HG02798 (cell line): ENCODE data around the gene DCST1.
"Not testable (repeated sequence)": the region's sequence is repeated elsewhere in the genome, so short reads cannot be mapped to it uniquely, and the experiment has no call there.

Source experiments
- ATAC-seq: cut with Tn5 transposase; IDR thresholded peaks from one replicate; pipeline ENCODE4 v1.9.1; 2021; ENCODE audit warnings: mild to moderate bottlenecking; ENCODE audit not compliant: unreplicated experiment, poor library complexity

Gene DCST1, protein sequence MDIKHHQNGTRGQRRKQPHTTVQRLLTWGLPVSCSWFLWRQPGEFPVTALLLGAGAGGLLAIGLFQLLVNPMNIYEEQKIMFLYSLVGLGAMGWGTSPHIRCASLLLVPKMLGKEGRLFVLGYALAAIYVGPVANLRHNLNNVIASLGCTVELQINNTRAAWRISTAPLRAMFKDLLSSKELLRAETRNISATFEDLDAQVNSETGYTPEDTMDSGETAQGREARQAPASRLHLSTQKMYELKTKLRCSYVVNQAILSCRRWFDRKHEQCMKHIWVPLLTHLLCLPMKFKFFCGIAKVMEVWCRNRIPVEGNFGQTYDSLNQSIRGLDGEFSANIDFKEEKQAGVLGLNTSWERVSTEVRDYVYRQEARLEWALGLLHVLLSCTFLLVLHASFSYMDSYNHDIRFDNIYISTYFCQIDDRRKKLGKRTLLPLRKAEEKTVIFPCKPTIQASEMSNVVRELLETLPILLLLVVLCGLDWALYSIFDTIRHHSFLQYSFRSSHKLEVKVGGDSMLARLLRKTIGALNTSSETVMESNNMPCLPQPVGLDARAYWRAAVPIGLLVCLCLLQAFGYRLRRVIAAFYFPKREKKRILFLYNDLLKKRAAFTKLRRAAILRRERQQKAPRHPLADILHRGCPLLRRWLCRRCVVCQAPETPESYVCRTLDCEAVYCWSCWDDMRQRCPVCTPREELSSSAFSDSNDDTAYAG

DNA sequence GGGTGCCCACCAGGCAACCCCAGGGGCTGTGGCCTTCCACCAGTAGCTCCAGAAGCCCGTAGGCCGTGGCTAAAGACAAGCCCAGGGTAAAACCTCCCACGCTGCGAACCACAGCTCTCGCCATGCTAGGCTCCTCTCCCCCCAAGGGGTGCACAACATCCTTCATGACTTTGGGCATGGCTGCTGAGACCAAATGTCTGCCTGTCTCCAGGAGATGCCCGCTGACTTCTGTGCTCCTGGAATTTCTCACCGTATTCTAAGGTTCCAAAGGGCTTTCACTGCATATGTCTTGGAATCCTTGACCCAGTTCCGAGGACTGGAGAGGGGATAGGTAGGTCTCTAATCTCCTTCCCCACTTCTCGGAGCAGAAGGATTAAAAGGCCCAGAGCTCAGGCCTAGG is at the start of gene DCST1, which contains the start of gene DCST2:
TSS of gene DCST1 (plus strand) at position 301 of the 400 bp plus-strand sequence. CDS start 213 bp downstream, outside the sequence.
TSS of gene DCST2 (minus strand) at position 258 of the 400 bp plus-strand sequence. CDS start at position 178, 80 bp downstream.
- no peak for ATAC-seq

DNA sequence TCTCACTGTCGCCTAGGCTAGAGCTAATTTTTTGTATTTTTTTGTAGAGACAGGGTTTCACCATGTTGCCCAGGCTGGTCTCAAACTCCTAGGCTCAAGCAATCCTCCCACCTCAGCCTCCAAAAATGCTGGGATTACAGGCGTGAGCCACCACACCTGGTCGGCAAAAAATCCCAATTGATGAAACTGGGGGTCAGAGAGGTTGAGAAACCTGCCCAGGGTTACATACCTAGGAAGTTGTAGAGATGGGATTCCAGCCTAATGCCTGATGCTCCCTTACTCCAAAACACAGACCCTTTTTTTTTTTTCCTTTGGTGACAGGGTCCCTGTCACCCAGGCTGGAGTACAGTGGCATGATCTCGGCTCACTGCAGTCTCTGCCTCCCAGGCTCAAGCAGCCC is 46.9 kb upstream of the DCST1 start:
- not testable (repeated sequence) for ATAC-seq

DNA sequence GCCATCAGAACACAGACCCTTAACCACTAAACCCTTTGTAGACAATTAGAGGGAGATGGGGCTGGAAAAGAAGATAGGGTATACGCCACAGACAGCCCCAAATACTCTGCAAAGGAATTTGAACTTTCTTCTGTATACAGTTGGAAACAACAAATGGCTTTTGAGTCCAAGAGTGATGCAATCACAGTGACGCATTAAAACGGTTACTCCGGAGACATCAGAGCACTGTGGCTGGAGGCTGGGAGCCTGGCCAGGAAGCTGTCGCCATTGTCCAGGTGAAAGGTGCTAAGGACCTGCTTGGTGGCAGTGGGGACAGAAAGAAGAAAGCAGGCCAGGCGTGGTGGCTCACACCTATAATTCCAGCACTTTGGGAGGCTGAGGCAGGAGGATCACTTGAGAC is 46.3 kb upstream of the DCST1 start:
- ATAC-seq: no peak

DNA sequence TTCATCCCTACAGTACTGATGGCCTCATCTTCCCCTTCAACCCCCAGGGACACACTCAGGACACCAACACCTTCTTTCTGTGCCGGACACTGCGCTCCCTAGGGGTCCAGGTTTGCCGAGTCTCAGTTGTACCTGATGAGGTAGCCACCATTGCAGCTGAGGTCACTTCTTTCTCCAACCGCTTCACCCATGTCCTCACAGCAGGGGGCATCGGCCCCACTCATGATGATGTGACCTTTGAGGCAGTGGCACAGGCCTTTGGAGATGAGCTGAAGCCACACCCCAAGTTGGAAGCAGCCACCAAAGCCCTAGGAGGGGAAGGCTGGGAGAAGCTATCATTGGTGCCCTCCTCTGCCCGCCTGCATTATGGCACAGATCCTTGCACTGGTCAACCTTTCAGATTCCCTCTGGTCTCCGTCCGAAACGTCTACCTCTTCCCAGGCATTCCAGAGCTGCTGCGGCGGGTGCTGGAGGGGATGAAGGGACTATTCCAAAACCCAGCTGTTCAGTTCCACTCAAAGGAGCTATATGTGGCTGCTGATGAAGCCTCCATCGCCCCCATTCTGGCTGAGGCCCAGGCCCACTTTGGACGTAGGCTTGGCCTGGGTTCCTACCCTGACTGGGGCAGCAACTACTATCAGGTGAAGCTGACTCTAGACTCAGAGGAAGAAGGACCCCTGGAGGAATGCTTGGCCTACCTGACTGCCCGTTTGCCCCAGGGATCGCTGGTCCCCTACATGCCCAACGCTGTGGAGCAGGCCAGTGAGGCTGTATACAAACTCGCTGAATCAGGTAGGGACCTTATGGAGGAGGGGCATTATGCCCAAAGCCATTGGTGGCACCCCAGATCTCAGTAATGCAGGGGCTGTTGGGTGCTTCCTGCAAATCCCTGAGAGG is 45.3 kb upstream of the DCST1 start:
- no peak for ATAC-seq

DNA sequence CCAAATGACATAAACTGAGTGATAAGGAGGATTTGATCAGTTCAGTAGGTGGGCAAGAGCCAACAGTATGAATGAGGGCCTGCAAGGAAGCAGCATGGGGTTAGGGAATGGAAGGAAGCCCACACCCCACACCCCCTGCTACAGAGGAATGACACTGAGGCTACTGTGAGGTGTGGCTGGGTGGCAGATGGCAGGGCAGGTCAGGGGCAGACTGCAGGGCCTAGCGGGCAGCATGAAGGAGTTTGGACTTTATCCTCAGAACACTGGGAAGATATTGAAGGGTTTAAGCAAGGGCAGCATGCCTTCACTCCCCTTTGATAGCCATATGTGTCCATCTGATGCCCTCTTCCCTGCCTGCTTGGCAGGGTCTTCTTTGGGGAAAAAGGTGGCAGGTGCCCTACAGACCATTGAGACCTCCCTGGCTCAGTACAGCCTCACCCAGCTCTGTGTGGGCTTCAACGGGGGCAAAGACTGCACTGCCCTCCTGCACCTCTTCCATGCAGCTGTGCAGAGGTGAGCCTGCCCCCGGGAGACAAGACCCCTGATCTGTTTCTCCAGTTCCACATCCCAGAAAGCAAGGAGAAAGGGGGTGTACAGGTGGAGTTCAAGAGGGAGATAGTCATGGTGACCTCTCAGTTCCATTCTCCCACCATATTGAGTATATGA is 44.3 kb upstream of the DCST1 start:
- ATAC-seq: no peak

DNA sequence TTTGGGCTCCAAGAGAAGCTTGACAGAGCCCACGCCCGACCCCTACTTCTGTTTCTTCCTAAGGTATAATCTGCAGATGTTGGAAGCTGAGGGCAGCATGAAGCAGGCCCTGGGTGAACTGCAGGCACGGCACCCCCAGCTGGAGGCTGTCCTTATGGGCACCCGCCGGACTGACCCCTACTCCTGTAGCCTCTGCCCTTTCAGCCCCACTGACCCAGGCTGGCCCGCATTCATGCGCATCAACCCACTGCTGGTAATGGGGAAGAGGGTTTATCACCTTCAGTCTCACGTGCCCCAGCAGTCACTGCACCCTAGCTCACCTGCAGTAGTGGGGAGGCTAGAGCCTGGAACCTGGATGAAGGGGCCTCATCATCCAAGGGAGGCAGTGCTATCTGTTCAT is 43.3 kb upstream of the DCST1 start:
- no peak for ATAC-seq

DNA sequence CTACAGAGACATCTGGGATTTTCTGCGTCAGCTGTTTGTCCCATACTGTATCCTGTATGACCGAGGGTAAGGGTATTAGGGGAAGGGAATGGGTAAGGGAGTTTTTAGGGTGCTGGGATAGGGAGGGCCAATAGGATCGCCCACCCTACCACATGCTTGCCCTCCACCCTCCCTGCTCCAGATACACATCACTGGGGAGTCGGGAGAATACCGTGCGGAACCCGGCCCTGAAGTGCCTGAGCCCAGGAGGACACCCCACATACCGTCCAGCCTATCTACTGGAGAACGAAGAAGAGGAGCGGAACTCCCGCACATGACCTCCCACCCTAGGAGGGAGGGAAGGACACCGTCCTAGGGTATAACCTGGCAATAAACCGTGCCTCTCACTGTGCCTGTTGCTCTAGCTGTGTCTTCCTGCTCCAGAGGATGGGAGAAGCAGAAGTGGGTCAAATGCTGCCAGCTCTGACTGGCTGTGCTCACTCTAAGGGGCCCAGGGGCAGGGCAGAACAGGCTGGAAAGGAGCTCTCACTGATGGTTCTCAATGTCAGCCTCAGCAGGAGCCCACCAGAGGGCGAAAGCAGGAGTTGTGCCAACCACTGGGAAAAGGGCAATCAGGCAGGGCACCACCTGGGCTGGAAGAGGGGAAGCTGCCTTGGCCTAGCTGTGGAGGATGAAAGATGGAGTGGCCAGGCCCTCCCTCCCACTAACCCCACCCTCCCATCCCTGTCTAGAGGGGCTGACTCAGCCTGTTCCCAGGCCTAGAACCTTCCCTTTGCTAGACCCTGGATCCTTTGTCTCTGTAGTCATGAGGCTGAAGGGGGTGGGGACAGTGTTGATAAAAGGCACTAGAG is 40.7 kb upstream of the DCST1 start:
- no peak for ATAC-seq

DNA sequence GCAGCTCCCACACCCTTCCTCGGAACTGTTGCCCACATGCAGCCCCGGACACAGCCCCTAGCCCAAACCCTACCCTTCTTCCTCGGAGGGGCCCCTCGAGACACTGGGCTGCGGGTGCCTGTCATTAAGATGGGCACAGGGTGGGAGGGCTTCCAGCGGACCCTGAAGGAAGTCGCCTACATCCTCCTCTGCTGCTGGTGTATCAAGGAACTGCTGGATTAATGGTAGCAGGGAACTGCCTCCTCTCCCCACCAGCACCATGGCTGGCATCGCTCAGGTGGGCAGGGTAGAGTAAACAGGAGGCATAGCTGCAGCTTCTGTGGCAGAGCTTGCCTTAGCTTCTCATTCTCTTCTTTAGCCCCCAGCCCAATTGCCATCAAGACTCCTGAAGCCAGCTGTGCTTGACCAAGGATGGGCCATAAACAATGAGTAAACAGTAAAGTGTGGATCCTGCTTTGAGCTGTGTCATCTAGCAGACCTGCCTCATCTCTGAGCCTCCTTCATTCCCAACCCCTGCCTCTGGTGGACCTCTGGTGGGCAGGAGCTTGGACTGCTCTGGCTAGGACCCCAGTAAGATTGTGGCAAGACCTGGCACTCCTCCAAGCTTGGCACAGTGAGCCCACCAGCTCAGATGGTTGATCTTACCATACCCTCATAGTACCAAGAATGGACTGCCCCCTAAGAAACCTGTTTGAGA is 39.9 kb upstream of the DCST1 start, which contains the start of gene LENEP:
TSS of gene LENEP (plus strand) at position 15 of the 697 bp plus-strand sequence. CDS start at position 37, 22 bp downstream.
- no peak for ATAC-seq

DNA sequence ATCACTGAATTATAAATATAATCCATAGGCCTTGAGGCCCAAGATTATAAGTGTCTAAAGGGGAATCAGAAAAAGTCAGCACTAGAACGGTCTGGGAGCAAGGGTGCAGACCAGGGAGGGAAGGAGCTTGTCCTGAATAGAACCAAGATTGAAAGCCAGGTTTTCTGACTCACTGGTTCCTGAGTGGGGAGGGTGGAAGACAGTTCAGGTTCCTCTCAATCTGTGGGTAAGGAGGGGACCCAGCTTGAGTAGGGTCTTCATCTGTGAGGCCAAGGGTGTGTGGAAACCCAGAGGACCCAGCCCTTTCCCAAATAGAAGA is 39.4 kb upstream of the DCST1 start:
- ATAC-seq: no peak

DNA sequence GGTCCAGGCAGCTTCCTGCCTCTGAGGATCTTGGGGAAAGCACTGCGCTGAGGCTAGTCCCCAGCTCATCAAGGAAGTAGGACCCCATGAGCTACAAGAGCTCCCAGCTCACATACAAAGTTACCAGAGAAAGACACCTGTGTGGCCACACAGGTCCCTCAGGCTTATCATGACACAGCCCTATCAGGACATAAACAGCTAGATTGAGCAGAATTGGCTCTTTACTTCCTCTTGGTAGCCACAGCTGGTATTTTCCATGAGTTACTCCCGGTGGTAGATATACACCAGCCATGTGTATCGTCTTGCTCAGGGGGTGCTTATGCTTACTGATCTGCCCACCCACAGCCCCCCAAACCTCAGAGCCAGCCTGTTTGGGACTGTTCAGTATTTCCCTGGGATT is 39.0 kb upstream of the DCST1 start:
- no peak for ATAC-seq

DNA sequence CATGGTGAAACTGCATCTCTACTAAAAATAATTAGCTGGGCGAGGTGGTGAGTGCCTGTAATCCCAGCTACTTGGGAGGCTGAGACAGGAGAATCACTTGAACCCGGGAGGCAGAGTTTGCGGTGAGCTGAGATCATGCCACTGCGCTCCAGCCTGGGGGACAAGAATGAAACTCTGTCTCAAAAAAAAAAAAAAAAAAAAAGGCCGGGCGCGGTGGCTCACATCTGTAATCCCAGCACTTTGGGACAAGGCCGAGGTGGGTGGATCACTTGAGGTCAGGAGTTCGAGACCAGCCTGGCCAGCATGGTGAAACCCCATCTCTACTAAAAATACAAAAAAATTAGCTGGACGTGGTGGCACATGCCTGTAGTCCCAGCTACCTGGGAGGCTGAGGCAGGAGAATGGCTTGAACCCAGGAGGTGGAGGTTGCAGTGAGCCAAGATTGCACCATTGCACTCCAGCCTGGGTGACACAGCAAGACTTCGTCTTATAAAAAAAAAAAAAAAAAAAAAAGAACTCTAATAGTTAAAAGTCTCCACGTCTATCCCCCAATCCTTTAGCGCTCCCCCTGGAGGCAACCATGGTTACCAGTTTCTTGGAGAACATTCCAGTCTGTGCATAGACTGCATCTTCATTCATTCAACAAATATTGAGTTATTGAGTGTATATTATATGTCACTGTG is 38.2 kb upstream of the DCST1 start:
- ATAC-seq: not testable (repeated sequence)

DNA sequence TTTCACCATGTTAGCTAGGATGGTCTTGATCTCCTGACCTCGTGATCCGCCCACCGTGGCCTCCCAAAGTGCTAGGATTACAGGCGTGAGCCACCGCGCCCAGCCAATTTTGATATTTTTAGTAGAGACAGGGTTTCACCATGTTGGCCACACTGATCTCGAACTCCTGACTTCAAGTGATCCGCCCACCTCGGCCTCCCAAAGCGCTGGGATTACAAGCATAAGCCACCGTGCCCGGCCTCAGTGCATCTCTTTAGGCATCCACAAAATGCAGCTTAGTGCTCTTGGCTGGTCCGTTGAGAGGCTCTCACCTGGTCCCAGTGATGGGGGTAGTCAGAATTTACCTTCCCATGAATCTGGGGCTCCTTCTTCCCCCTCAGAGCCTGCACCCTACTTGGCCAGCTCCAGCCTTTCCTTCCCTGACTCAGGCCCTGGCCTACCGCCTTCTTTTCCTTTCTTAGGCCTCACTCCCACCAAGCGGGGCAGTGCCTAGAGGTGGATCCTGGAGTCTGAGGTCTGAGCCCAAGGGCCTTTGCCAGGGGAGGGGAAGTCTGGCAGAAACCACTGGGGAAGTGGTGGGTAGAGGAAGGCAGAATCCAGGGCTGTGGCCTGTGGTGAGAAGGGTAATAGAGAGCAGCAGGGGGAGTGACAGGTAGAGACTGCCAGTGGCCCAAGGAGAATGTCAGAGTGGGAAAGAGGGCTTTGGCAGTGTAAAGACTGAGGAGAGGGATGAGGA is 36.5 kb upstream of the DCST1 start:
- ATAC-seq: no peak

DNA sequence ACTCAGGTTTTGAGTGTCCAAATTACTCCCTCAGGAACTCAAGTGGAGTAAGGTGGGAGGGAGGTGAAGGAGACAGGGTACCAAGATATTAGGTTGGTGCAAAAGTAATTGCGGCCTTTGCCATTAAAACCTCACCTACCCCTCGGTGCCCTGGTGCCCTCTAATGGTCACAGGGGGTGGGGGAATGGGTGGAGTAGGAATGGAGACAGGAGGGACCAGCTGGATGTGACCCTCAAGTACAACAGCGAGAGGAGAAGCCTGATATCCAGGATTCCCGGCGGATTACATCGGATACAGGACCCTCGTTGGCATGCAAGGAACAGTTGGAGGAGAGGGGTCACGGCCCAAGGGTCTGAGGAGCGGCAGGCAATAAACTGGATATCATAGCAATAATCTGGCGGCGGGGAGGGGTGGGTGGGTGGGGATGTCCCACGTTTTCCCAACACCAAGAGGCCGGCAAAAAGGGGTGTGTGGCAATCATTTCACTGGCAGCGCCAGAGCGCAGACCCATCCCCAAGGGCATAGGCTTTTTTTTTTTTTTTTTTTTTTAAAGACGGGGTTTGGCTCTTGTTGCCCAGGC is 35.3 kb upstream of the DCST1 start:
- ATAC-seq: no peak

DNA sequence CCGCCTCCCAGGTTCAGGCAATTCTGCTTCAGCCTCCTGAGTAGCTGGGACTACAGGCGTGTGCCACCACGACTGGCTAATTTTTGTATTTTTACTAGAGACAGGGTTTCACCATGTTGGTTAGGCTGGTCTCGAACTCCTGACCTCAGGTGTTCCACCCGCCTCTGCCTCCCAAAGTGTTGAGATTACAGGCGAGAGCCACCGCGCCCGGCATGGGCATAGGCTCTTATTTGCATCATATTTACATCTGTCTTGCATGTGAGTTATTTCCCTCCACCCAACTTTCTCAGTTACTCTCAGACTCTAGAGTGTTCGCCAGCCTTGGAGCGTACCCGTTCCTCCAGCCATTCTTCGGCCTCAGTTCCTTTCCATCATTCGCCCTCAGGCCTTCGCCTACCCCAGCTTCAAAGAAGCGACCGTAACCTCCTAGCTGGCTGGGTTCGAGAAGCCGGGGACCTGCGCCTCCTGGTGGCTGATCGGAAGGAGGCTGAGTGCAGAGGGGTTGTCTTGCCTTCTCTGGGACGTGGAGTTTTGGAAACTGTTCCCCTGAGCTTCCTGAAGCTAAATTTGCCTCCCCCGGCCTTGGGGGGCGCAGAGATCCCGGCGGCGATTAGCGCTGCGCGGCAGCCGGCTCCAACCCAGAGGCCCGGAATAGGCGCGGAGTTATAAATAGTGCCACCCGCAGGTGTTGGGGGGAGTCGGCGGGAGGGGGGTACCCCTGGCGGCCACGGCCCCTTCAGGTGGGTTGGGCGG is 34.6 kb upstream of the DCST1 start:
- ATAC-seq: no peak

DNA sequence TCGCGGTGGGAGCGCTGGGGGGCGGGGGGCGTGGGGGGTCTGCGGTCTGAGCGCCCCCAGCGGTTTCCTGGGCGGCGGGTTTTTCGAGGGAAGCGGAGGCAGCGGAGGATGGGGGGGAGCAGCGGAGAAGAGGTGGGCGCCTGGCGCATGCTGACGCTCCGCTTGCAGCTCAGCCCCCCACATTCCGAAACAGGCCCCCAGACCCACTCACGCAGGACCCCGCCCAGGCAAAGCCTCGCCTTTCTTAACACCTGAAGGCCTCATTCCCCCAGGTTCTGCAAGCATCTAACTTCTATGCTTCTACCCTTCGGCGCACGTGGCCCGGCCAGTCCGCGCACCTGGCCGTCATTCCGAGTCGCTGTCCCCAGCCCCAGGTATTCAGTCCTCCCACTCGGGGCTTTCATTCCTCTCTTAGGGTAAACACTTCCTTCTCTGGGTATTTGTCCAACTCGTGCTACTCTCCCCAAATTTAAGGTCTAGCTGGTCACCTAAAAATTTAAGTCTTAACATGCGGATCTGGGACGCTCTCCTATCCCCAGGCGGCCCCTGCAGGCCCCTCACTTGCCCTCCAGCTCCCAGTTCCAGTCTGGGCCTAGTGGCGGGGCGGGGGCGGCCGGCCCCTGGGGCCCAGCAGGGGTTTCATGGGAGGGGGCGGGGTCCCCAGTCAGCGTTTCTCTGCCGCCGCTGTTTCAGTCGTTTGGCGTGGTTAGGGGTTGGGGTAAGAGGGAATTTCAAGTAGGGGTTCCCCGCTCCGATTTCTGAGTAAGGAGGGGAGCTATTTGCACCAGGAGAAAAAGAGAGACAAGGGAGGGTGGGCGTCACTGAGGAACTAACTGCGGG is 33.8 kb upstream of the DCST1 start:
- ATAC-seq: no peak

DNA sequence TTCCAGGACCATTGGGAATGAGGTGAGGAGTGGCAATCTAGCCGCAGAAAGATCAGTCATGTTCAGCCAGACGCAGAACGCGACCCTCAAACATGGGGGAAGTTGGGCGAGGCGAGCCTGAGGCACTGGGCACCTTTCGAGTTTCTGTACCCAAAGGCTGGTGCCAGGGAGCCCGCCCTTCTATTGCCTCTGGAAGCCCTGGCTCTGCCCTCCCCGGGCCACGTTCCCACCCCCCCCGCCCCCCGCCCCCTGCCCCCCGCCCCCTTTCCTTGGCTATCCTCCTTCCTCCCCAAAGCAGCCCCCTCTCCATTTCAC is 33.3 kb upstream of the DCST1 start:
- no peak for ATAC-seq
